OCI-LY7 (cell line): ENCODE measurements around the gene TEKTIP1. TPM values are rescaled to one million over a fixed set of nuclear protein-coding genes. Genes with fewer than 3 reads are reported as not detected.

Experiments used
- BruUV-seq: library from RNA; stranded (reverse); fragments of 400-500 nt; replicated peaks from 2 replicates; lab custom pipeline; 2021; lab: Mats Ljungman, UMichigan
- CTCF ChIA-PET: fragments of 300-600 bp; sonication (Branson Sonifier 250); formaldehyde crosslinking; loops from one replicate; lab custom pipeline; 2022; ENCODE audit warnings: antibody characterized with exemption; ENCODE audit not compliant: unreplicated experiment; lab: Charles Lee
- POLR2A ChIA-PET: fragments of 300-600 bp; sonication (Branson Sonifier 250); formaldehyde crosslinking; loops from one replicate; lab custom pipeline; 2022; ENCODE audit warnings: antibody characterized with exemption; lab: Charles Lee
- DNase-seq: peaks from one replicate; pipeline ENCODE4 v3.0.0-alpha.2; 2015; ENCODE audit warnings: low spot score
- H2AFZ ChIP-seq: fragments of 200-600 bp; sonication (generic), shearing (Covaris generic); 2 replicates; pipeline ENCODE4 v1.6.1; 2014; ENCODE audit warnings: mild to moderate bottlenecking, antibody characterized with exemption, low read length, moderate library complexity
- H3K27ac ChIP-seq: fragments of 200-600 bp; sonication (generic); 2 replicates; pipeline ENCODE4 v1.5.1; 2014; ENCODE audit warnings: mixed run types, low read depth, mild to moderate bottlenecking, moderate library complexity, low read length, inconsistent platforms; ENCODE audit not compliant: poor library complexity, severe bottlenecking
- H3K36me3 ChIP-seq: fragments of 200-600 bp; sonication (generic); 2 replicates; pipeline ENCODE4 v1.6.1; 2014; ENCODE audit warnings: mild to moderate bottlenecking, antibody characterized with exemption, low read length, moderate library complexity, mixed read lengths; ENCODE audit not compliant: insufficient read depth
- H3K4me1 ChIP-seq: fragments of 200-600 bp; sonication (generic); 2 replicates; pipeline ENCODE4 v1.5.1; 2014; ENCODE audit warnings: mild to moderate bottlenecking, low read length; ENCODE audit not compliant: insufficient read depth, poor library complexity, severe bottlenecking
- H3K4me2 ChIP-seq: fragments of 200-600 bp; sonication (generic); 2 replicates; pipeline ENCODE4 v1.6.1; 2014; ENCODE audit warnings: mild to moderate bottlenecking, low read length
- H3K4me3 ChIP-seq: fragments of 200-600 bp; sonication (generic); 2 replicates; pipeline ENCODE4 v1.5.1; 2014; ENCODE audit warnings: mild to moderate bottlenecking, low read depth, low read length; ENCODE audit not compliant: poor library complexity, severe bottlenecking
- H3K79me2 ChIP-seq: fragments of 200-600 bp; sonication (generic); 2 replicates; pipeline ENCODE4 v1.6.1; 2016; ENCODE audit warnings: low read depth, mild to moderate bottlenecking, low read length, moderate library complexity, mixed read lengths; ENCODE audit not compliant: insufficient read depth
- H3K9me2 ChIP-seq: fragments of 200-600 bp; sonication (generic); 2 replicates; pipeline ENCODE4 v1.6.1; 2016; ENCODE audit warnings: mild to moderate bottlenecking, low read length, mixed read lengths; ENCODE audit not compliant: insufficient read depth
- H3K9me3 ChIP-seq: fragments of 200-600 bp; sonication (generic); 2 replicates; pipeline ENCODE4 v1.6.1; 2014; ENCODE audit warnings: mild to moderate bottlenecking, mixed run types, low read length, mixed read lengths
- H4K20me1 ChIP-seq: fragments of 200-600 bp; sonication (generic); 2 replicates; pipeline ENCODE4 v1.6.1; 2014; ENCODE audit warnings: mild to moderate bottlenecking, antibody characterized with exemption, low read length, moderate library complexity, mixed read lengths; ENCODE audit not compliant: insufficient read depth
- CTCF ChIP-seq: fragments of 200-600 bp; sonication (generic); conservative IDR thresholded peaks from 2 replicates; pipeline ENCODE4 v1.5.1; 2014; ENCODE audit warnings: mild to moderate bottlenecking, antibody characterized with exemption, low read length, moderate library complexity, mixed read lengths
- EZH2phosphoT487 ChIP-seq: fragments of 200-600 bp; sonication (generic); IDR thresholded peaks from 2 replicates; pipeline ENCODE4 v1.6.1; 2018; ENCODE audit warnings: low read depth, borderline replicate concordance, mild to moderate bottlenecking, mixed run types, antibody characterized with exemption, low read length, moderate library complexity, mixed read lengths
- intact Hi-C: fragments of 100-400 bp; cut with micrococcal nuclease; formaldehyde crosslinking; loops from one replicate; pipeline ENCODE4 v1.10.0; 2022; ENCODE audit not compliant: unreplicated experiment
- total RNA-seq, 2 experiments: library from RNA; depleted of rRNA in 1 of 2; stranded (reverse); fragments of >200 nt in 1 of 2; shearing (Covaris generic) in 1 of 2; gene quantifications; 2 replicates each; pipeline ENCODE4 v1.2.3, GENCODE V29; 2014 to 2022

TEKTIP1 gene
- total RNA-seq, 2 experiments from 2014 or later: 0.44 to 7.0 TPM

DNA sequence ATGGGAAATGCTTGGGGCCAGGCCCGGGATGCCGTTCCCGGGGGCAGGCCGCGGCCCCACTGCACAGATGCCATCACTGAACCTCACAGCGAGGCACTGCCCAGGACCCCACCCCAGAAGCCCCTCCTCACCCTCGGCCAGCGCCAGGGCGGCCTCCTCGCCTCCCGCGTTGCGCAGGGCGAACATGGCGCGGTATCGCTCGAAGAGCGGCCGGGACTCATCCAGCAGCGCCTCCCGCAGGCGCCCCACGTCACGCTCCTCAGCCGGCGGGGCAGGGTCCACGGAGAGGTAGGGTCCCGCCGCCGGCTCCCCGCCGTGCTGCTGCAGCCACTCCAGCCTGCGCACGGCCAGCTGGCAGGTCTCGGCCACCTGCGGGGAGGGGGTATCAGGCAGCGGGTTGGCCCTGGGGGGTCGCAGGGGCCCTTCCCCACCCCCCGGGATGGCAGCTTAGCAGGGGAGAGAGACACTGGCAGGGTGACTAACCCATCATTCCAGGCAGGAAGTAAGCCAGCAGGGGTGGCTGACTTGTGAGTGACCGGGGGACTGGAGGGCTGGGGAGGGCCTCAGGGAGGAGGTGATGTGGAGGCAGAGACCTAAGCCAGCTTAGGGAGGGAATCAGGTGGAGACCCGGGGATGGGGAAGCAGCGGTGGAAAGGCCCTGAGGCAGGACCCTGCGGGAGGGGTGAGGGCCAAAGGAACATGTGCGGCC, 46.7 kb upstream of the TEKTIP1 start:
- no peaks in the 10 kb centered on the region for H3K79me2 ChIP-seq
- no peak overlapping the region for H3K4me2 ChIP-seq
- no peak overlapping the region for H2AFZ ChIP-seq
- TF ChIP-seq EZH2phosphoT487 (no peak), CTCF (no peak)
- POLR2A ChIA-PET: interaction anchor here (0.8 kb wide), 1 partner anchor 13 kb away, joined by 3 read pairs; no protein-coding TSS in a partner anchor
- no peaks in the 10 kb centered on the region for H3K4me1 ChIP-seq
- no peak overlapping the region for H3K4me3 ChIP-seq
- H4K20me1 ChIP-seq: no peaks in the 10 kb centered on the region
- DNase-seq: no peak
- BruUV-seq: no TSS peak
- no peaks in the 10 kb centered on the region for H3K9me2 ChIP-seq
- no peak overlapping the region for H3K27ac ChIP-seq
- intact Hi-C loops: no loop called here
- H3K36me3 ChIP-seq: peaks cover 49% of the 10 kb centered on the region
- no peaks in the 10 kb centered on the region for H3K9me3 ChIP-seq
- CTCF ChIA-PET: no interaction called here

DNA sequence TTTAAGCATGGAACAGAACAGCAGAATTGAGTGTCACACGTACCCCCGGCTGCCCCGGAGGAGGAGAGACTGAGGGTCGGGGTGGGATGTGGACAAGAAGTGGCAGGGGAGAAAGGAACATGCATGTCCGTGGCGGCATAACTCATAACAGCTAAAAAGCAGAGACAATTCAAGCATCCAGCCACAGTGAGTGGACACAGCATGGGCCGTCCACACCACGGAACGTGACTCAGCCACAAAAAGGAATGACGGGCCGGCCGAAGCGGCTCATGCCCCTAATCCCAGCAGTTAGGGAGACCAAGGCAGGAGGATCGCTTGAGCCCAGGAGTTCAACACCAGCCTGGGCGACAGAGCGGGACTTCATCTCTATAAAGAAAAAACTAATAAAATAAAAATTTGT, 46.1 kb upstream of the TEKTIP1 start:
- CTCF ChIA-PET: no interaction called here

More for the DNA sequence above, 46.1 kb upstream of the TEKTIP1 start:
- intact Hi-C loops: no loop called here
- POLR2A ChIA-PET: interaction anchor here (0.8 kb wide), 1 partner anchor 14 kb away, joined by 3 read pairs; no protein-coding TSS in a partner anchor
- H3K4me1 ChIP-seq: no peaks in the 10 kb centered on the region
- no peaks in the 10 kb centered on the region for H4K20me1 ChIP-seq
- peaks cover 52% of the 10 kb centered on the region for H3K36me3 ChIP-seq
- no peak overlapping the region for H2AFZ ChIP-seq
- TF ChIP-seq CTCF (no peak), EZH2phosphoT487 (no peak)
- H3K27ac ChIP-seq: no peak overlapping the region
- no peak for DNase-seq
- no peaks in the 10 kb centered on the region for H3K9me3 ChIP-seq
- no TSS peak for BruUV-seq
- H3K4me2 ChIP-seq: no peak overlapping the region
- no peak overlapping the region for H3K4me3 ChIP-seq
- no peaks in the 10 kb centered on the region for H3K79me2 ChIP-seq
- no peaks in the 10 kb centered on the region for H3K9me2 ChIP-seq
